LHCN-M2 (cell line): ENCODE measurements around the gene FAM120C. TPM values are rescaled to one million over a fixed set of nuclear protein-coding genes. Genes with fewer than 3 reads are reported as not detected.

ENCODE experiments used
- DNase-seq: peaks from one replicate; pipeline ENCODE4 v3.0.0-alpha.2; 2012; ENCODE audit warnings: low read depth
- total RNA-seq: library from RNA; depleted of rRNA; stranded (reverse); fragments of >200 nt; gene quantifications from 2 replicates; pipeline ENCODE4 v1.2.3, GENCODE V29; 2014

FAM120C gene
- total RNA-seq, 1 experiment from 2014 or later: 12.5 TPM

DNA sequence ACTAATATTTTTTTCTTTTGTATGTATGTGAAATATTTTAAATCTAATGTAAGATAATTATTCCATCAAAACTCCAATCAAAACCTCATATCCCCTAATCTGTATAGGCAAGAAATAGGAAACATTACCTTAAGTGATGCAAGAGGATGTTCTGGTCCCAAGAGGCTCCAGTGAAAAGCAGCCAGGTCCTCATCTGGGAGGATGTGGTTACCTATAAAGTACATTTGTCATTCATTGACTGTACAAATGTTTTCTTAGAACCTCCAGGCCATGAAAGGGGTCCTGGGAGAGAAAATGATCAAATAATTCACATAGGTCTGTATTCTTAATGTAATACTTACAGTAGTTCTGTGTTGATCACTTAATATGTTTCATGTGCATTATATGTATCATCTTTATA is 25.5 kb downstream of the FAM120C start:
- DNase-seq: no peak

DNA sequence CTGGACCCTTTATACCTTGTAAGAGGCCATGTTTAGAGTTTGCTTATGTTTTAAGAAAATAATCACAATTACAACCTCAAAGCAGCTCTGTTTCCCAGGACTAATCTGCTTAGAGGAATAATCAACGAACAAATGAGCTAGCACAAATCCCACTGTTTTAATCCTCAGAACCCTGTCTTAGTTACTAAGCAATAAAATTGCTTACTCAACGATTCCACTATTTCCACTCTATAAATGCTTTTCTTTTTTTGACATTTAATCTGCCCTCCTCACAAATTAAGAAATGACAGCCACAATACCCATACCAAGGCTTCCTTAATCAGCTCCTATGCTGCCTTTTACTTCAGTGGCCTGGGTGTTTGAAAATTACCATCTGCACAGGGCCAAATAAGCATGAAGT is 48.8 kb downstream of the FAM120C start:
- no peak for DNase-seq

DNA sequence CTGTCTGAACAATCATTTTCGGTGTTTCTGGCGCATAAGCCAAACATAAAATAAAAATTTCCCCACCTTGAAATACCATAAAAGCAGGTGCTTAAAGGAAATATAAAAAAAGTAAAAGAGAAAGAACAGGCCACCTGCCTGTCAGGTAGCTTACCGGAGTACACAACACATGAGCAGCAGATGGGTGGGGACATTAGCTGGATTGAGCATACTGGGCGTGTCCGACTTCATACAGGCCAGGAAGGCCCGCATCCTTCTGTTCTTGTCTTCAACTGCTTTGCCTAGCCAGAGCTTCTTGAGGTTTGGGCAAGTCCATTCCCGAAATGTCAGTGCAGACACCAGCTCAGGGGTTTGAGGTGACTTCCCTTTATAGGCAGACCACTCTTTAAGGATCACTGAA is 66.7 kb downstream of the FAM120C start:
- DNase-seq: no peak

DNA sequence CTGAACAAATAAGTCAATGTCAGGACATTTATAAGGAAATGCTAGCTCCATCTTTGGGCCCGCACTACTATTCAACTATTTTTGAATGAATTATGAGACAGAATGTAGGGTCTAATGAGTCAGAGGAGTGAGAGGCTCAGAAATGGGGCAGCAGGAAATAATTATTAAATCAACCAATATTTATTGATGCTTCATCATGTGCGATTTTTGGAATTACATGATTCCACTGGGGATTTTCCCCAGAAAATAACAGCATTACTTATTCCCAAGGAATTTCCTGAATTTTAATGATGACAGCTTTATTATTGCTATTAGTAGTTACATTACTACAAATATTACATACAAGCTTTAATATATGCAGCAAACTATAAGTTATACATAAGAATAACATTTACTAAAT is 89.5 kb downstream of the FAM120C start:
- no peak for DNase-seq

DNA sequence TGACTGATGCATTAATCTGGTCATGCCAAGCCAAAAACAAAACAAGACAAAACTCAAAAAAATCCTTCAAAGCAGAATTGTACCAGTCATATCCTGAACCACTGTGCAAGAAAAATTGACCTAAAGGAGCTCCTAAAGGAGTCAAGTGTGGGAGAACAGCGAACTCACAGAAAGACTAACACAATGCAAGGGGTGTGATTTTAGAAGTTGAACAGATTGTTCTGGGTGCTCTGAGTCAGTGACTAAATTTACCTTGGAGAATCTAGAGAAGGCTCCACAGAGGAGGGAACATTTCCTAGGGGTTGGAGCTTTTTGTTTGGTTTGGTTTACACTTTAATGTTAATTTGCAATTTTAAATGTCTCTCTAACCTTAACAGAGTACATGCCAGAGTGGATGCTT is 89.9 kb downstream of the FAM120C start:
- peak; percentile 31 for DNase-seq

DNA sequence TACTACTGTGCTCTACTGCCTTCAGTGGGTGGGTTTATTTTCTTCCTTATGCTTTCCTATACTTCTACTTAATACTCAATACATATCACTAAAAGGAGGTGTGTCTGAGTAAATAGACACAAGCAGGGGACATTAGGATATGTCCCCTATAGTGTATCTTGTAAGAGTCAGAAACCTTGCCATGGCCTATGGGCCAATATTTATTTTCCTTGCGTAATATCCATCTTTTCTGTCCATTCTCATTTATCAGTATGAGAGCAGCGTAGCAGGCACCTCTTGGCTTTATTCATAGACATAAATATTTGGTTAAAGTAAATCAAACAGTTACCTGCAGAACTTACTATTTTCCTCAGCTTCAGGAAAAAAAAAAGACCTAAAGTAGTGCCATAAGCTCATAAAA is 92.2 kb downstream of the FAM120C start:
- no peak for DNase-seq

DNA sequence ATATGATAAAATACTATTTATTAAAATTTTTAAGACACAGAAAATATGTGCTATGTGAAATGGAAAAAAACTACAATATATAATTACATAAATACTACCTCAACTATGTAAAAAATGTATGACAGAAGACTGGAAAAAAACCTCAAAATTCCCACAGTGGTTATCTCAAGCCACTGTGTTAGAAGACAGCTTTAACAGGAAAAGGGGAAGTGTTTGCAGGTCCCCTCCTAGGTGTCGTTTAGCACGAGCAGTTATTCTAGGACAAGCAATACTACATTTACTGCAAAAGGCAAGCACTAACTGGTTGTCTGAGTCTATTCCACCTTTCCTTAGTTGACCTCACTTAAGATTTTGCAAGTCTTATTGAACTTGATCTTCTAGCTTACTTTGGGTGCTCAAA is 93.9 kb downstream of the FAM120C start:
- no peak for DNase-seq

DNA sequence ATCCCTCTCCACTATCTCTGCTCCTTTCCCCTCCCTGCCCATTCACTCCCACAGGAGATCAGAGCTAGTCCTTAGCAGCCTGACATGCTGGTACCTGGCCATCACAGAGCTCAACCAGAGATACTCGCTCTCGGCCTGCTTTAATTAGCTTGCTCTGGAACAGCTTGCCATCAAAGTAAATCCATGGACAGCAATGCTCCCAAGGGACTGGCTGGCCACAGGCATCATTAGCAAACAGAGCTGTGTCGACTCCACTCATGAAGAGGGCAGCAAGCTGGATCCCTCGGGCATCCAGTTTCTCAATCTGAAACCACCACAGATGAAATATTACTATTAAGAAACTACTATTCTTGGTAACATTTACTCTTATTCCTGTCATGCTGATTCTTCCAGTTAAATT is 95.4 kb downstream of the FAM120C start:
- DNase-seq: peak; percentile 20

DNA sequence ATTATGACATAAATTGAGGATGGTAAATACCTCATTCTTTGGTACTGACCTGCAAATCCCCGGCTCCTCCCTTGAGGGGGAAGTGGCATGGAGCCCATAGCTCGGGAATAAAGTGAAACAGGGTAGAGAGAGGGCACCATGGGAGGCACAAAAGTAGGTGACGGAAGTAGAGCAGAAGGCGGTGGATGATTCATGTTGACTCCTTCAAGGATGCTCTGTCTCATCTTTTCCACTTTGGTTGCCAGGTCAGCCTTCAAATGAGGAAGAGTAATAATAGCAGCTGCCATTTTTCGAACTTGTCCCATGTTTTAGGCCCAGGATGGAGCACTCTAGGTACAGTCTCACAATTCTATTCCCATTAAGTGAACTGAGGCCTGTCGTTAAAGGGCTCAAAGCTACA is 97.4 kb downstream of the FAM120C start:
- no peak for DNase-seq

DNA sequence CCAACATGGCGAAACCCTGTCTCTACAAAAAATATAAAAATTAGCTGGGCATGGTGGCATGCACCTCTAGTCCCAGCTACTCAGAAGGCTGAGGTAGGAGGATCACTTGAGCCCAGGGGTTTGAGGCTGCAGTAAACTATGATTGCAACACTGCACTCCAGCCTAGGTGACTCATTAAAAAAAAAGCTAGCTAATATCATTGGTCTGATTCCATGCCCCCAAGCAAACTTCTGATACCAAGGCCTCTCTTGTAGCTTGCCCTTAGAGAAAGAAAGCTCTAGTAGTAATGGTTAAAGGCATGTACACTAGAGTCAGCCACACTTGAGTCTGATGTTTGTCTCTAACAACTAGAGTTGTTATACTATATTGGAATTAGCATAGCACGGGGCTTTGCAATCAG is 106.2 kb downstream of the FAM120C start:
- peak; percentile 14 for DNase-seq

DNA sequence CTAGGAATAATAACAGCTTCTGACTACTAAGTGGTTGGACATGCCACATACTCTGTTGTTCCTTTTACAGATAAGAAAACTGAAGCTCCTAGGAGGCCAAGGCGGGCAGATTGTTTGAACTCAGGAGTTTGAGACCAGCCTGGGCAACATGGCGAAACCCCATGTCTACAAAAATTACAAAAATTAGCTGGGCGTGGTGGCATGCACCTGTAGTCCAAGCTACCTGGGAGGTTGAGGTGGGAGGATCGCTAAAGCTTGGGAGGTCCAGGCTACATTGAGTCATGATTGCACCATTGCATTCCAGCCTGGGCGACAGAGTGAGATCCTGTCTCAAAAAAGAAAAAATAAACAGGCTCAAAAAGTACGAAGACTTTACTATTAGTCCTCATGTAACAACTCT is 108.2 kb downstream of the FAM120C start:
- DNase-seq: no peak

DNA sequence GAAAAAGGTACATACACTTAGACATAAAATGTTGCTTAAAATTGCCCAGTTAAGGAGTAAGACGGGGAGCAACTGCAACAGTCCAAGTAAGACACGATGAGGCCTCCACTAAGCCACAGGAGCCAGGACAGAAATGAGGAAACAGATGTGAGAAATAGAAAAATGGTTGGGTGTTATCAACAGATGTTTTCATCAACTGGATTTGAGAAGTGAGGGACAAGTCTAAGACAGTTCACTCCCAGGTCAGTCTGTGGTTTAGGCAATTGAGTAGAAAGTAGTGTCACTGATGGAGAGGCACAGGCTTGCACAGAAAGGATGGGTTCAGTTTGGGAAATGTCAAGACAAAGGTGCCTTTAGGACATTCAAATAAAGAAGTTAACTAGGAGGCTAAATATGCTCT is 115.3 kb downstream of the FAM120C start:
- no peak for DNase-seq

DNA sequence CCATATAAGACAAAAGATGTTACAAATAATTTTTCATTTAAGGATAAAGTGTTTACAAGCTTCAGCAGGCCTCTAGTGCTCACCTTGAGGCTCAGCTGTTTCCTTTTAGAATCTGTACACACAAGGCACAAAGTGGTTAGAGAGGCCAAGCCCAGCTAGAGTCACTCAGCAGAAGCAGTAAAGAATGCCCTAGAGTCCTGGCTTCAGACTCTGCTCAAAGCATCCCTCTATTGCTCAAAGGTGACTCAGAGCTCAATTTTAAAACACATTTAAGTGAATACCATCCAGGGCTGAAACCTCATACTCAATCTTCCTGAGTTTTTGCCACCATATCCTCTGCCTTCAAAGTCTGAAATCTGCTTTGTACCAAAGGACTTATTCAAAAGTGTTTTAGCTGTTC is 116.2 kb downstream of the FAM120C start:
- DNase-seq: peak; percentile 34

DNA sequence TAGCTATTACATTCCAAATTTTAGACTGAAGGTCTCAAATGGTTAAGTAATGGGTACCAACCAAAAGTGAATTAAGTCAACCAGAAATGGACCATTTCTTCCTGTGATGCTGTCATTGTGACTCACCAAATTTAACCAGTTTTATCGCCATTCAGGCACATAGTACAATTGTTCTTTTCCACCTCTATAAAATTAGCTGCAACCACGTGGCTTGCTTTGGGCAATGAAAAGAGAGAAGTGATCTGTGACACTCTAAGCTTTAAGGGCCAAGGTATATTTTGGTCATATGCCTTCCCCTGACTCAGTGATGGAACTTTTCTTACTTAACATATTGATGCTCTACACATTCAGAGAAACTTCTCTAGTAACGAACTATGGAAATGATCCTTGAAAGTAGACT is 118.5 kb downstream of the FAM120C start:
- no peak for DNase-seq

DNA sequence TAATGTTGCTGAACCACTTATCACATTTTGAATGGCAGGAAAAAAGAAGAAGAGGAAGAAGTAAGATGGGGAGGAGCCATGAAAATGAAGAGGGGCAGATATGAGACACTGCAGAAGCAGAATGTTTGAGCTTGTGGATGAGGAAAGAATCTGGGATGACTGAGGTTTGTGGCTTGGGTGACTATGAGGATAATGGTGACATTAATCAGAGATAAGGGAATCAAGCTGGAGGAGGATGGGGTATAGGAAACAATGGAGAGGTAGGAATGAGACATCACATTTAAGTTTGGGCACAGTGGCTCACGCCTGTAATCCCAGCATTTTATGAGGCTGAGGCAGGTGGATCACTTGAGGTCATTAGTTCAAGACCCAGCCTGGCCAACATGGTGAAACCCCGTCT is 119.7 kb downstream of the FAM120C start:
- DNase-seq: no peak

DNA sequence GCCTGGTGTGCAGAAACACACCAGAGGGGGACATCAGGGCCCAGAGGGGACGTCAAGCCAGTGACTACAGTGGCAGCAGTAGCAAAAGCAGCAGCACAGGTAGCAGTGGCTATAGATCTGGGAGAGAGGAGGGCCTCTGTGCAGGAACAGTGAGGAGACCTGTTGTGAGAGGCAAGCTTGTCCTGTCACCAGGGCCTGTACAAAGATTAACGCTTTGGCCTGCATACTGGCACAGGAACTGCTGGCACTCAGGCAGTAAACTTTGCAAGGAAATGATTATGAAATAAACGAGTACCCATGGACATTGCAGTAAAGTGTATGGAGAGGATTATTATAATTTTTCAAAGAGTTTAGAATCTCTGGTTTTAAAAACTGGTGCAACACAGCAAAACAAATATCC is 133.3 kb downstream of the FAM120C start:
- DNase-seq: no peak

DNA sequence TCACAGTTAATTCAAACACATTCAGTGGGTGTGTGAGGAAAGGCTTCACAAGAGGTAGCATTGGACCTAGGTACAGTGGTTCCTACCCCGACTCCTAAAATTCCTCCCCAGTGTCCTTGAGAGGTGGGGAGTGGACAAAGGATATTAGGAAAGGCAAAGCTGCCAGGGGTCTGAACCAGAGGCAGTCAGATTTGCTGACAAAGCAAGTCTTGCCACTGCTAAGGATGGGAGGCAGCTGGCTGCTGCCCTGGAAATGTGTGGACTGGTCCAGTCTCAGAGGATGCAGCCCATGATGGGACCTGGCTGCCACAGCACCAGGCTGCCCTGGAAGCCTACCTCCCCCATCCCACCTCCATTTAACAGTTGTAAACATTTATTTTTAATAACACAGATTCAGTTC is 134.6 kb downstream of the FAM120C start:
- no peak for DNase-seq

DNA sequence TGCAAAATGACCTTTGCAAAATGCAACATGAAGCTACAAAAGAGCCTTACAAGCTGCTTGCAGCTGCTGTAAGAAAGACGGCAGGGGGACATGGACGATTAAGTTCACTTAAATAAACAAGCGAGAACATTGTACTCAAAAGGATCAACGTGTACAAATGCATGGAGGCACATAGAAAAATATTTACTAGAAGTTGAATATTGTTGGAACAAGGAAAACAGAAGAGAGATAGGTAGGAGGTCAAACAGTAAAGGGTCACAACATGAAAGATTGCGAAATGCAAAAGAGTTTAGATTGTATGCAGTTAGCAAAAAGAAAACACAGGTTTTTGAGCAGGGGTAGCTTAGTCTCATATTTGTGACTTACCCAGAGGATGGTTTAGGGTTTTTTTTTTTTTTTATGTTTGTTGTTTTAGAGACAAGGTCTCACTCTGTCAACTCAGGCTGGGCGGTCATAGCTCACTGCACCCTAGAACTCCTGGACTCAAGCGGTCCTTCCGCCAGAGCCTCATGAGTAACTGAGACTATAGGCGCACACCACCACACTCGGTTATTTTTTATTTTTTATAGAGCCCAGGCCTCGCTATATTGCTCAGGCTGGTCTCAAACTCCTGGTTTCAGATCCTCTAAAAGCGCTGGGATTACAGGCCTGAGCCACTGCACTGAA is 137.4 kb downstream of the FAM120C start:
- DNase-seq: no peak

DNA sequence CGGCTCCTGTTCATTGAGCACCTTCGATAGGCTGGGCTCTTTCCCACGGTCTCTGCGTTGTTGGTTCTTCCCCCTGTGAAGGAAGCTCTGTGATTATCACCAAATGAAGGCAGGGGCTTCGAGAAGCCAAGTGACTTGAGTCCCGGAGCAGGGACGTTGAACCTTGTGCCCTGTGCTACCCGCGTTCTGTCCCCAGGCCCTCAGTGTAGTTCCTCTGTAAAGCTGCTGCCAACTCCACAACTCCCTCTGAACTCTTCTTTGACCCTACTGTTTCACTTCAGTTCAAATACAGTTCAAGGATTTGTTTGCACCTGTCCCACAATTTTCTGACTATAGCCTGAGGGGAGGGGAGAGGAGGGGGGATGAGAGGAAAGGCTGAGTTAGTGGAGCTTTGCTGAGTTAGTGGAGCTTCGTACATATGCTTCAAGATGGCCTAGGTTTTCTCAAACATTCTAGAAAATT is 138.1 kb downstream of the FAM120C start:
- DNase-seq: peak; percentile 35

DNA sequence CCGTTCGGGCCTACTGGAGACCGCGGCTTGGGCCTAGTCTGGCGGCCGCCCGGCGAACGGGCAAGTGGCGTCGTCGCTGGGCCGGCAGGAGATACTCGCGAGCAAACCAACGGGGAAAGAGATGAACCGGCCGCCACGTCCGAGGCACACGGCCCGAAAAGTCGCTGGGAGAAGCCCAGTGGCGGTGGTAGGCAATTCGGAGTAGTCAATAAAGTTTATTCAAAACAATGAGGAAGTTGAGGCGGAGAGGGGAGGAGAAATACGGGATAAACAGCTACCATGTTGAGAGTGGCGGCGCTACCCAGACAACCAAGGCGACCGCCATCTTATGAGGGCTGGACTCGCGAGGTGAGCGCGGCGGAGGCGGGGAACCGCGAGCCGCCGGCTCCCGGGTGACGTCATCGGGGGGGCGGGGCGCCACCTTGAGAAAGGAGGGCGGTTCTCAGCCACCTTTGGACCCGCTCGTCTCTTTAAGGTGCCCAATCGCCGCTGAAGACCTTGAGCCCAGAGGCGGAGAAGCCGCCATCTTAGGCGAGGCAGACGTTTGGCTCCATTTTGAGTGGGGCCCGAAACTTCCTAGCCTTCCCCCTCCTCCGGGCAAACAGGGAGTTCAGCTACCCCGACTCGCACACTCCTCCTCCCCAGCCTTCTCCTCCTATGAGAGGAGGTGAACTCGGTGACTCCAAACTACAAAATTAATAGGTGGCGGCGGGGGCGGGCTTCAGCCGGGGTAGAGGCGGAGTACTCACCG is 138.8 kb downstream of the FAM120C start, which contains the start of gene PHF8:
PHF8 (minus strand) TSS at position 348 of the 751 bp plus-strand sequence. CDS start 1,745 bp downstream, outside the sequence.
- DNase-seq: peak; percentile 90

DNA sequence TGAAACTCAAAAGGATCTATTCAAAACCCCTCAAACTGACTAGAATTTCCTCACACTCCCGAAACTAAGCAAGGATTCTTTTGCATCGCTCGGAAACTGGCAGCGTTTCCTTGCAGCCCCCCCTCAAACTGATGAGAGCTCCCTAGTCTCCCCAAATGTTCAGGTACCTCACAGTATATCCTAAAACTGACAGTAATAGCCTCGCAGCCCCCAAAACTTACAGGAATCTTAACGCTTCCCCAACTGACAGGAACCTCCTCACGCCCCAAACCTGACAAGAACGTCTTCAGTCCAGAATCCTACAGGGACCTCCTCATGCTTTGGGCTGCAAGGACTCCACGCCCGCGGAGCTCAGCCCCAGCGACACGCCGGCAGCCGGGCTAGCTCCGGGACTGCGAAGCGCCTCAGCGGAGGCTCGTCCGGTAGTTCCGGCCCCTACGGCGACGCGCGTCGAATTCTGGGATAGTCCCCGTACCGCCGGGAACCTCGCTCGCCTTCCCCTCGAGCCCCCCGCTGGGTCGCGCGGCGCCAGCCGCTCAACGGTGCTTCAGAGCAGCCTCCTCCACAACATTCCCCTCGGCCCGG is 139.4 kb downstream of the FAM120C start:
- DNase-seq: peak; percentile 10

DNA sequence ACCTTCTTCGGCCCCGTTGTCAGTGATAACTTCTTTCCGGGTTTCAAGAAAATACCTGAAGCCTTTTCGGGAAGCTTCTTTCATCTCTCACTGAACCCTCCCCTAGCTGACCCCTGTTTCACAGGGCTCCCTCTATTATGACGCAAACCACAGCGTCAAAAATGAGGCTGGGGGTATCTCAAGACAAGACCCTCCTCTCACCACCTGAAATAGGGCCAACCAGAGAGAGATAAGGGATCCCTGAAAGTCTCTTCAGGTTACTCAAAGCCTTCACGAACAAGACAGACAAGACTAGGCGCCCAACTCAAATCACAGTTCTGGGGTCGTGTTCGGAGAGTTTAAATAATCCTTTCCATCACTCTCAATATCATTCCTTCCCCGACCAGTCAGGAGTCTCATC is 140.0 kb downstream of the FAM120C start:
- DNase-seq: no peak

DNA sequence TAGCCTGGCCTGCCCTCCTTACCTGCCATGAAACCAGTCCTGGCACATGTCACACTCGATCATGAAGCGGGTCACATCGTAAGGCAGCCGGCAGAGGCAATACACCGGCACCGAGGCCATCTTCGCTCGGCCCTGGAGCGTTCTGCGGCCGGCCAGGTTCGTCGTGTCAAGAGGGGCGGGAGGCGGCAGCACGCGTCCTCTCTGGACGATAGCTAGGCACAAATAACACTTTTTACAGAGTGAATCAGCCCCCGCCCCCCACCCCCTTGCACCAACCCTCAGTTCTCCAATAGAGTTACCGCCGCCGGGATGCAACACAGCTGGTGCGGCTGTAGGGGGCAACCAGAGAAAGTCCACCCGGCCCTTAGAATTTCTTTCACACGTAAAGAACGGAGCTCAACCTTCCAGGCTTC is 140.4 kb downstream of the FAM120C start:
- DNase-seq: peak; percentile 56
